Measurements from ENCODE around the gene POU6F2. TPM values are rescaled to one million over a fixed set of nuclear protein-coding genes. Genes with fewer than 3 reads are reported as not detected.

The POU6F2 gene
- total and polyA plus RNA-seq, 9 of the 15 experiments (the other 6 are each of a cell fraction or from before 2014, with no cell fraction given) = 0.29 to 1.5 (median 0.96) TPM

- Histone ChIP-seq H3K36me3 (ENCODE audit: control insufficient read depth, insufficient read depth, low read length) (no peaks in the 10 kb centered on the region), H3K79me2 (ENCODE audit: control insufficient read depth, insufficient read depth, low read length) (no peaks in the 10 kb centered on the region), H4K20me1 (replicated peaks; ENCODE audit: control insufficient read depth, insufficient read depth, low read length) (no peaks in the 10 kb centered on the region), H3K27ac (ENCODE audit: extremely low read depth, low read depth, low read length) (no peak overlapping the region), H3K4me2 (ENCODE audit: insufficient read depth, low read length) (no peak overlapping the region), H3K27me3 (ENCODE audit: control insufficient read depth in 2 of 2, insufficient read depth in 2 of 2, low read length in 2 of 2) (peaks cover 0 to 8% of the 10 kb centered on the region in 2 experiments; a peak in 2 of 5 replicates), H2AFZ (ENCODE audit: low read depth, low read length) (no peak overlapping the region), H3K9ac (ENCODE audit: insufficient read depth in 1 of 2, low read depth in 2 of 2, low read length in 2 of 2) (no peak overlapping the region), H3K4me1 (replicated peaks in 1 of 2; ENCODE audit: control insufficient read depth in 2 of 2, insufficient read depth in 2 of 2, low read length in 2 of 2) (no peaks in the 10 kb centered on the region), H3K9me3 (replicated peaks; ENCODE audit: control insufficient read depth, insufficient read depth, low read depth, low read length) (no peaks in the 10 kb centered on the region), H3K9me1 (ENCODE audit: control insufficient read depth, insufficient read depth, low read length) (no peaks in the 10 kb centered on the region), H3K4me3 (no peak overlapping the region)
- ChIA-PET POLR2A (no interaction called here), CTCF (ENCODE audit: low intra/inter-chr PET ratio) (no interaction called here)
- no peak for ATAC-seq
- no peak for DNase-seq (ENCODE audit: extremely low read depth in 1 of 4, low spot score in 3 of 4)
- intact Hi-C loops (cut with micrococcal nuclease) = no loop called here
- no TSS peak for BruUV-seq (replicated peaks)
- WGBS (ENCODE audit: insufficient coverage, low coverage, missing lambda C conversion rate) = 4% methylated on average over 3 of the region's 3 CpGs
- in situ Hi-C loops (cut with MboI) = no loop called here
- no peak for FAIRE-seq
- no peak for TF ChIP-seq PHF21A (IDR thresholded peaks at IDR 0.05; ENCODE audit: borderline replicate concordance, low read depth)
- TF ChIP-seq PRDM10 (IDR thresholded peaks at IDR 0.05; ENCODE audit: partially characterized antibody) = no peak
These were observed 251.2 kb downstream of the POU6F2 start for GRCh38 chr7:39228946-39229345.
